Bronchus fibroblast of lung (primary cell): ENCODE data around the gene FOSL2. TPM values are rescaled to one million over a fixed set of nuclear protein-coding genes. Genes with fewer than 3 reads are reported as not detected.

Experiments used
- total RNA-seq: library from RNA; depleted of rRNA; stranded (reverse); fragments of >200 nt; gene quantifications from 2 replicates; pipeline ENCODE4 v1.2.3, GENCODE V29; 2015

FOSL2 gene
- 31.5 and 34.0 TPM in 2 replicates for total RNA-seq

DNA sequence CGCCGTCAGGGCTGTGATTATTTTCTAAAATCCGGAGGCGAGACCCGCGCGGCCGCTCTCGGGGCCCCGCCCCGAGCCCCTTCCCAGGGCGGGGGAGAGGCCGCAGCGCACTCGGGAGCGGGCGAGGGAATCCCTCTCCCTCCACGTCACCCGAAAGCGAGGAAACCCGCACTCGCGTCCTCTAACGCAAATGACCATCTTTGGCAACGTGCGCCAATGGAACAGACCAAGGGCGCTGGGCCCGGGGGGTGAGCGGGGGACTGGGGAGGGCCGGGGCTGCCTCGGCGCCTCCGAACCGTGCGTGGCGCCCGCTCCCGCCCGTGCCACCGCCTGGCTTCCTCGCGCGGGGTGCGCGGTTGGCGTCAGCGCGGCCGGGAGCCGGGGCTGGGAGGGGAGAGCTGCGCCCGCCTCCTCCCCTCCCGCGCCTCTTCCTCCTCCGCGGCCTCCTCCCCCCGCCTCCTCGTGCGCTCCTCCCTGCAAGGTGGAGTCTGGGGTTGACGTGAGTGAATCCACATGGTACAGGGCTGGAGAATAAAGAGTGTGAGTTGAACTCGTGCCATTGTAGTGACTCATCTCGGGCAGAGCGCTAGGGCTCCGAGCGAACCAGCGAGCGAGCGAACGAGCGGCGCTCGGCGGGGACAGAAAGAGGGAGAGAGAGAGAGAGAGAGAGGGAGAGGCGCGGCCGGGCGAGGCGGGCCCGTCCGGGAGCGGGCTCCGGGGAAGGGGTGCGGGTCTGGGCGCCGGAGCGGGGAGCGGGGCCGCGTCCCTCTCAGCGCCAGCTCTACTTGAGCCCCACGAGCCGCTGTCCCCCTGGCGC is at the start of gene FOSL2:
Gene FOSL2 (plus strand): TSS at position 562 of the 817 bp plus-strand sequence. CDS start 863 bp downstream, outside the sequence.

Other genes with a start within 250 kb of the FOSL2 start
- gene PLB1, start 103.2 kb downstream of the FOSL2 start, total RNA-seq = 0.34 and 1.5 TPM in 2 replicates